SK-N-SH treated with all-trans-retinoic acid at 6 μM for 48 hours (cell line): ENCODE measurements around the gene ADAMTSL3.

Source experiments
- ATAC-seq: fragments of 200-7000 bp; cut with Tn5 transposase; 3 replicates; pipeline ENCODE4 v1.9.1; 2020; ENCODE audit warnings: mild to moderate bottlenecking, moderate library complexity
- BACH2 ChIP-seq: fragments of 250-450 bp; sonication (Bioruptor Pico); IDR thresholded peaks from 2 replicates; pipeline ENCODE4 v1.9.0; 2021; ENCODE audit warnings: mild to moderate bottlenecking, borderline replicate concordance
- CSDC2 ChIP-seq: fragments of 250-450 bp; sonication (Bioruptor Pico); IDR thresholded peaks from 2 replicates; pipeline ENCODE4 v1.5.0; 2020; ENCODE audit warnings: mild to moderate bottlenecking, moderate library complexity
- ESRRG ChIP-seq: fragments of 250-450 bp; sonication (Bioruptor Pico); IDR thresholded peaks from 2 replicates; pipeline ENCODE4 v1.6.1; 2021; ENCODE audit warnings: mild to moderate bottlenecking
- GLIS3 ChIP-seq: fragments of 250-450 bp; sonication (Bioruptor Pico); IDR thresholded peaks from 2 replicates; pipeline ENCODE4 v1.5.0; 2020; ENCODE audit warnings: mild to moderate bottlenecking, moderate library complexity
- ISL1 ChIP-seq: fragments of 250-450 bp; sonication (Bioruptor Pico); IDR thresholded peaks from 2 replicates; pipeline ENCODE4 v2.1.2; 2022; ENCODE audit warnings: mild to moderate bottlenecking, moderate library complexity
- OSR1 ChIP-seq: fragments of 250-450 bp; sonication (Bioruptor Pico); IDR thresholded peaks from 2 replicates; pipeline ENCODE4 v1.8.0; 2022; ENCODE audit warnings: moderate library complexity, mild to moderate bottlenecking, inconsistent platforms
- PPARA ChIP-seq: fragments of 250-450 bp; sonication (Bioruptor Pico); IDR thresholded peaks from 2 replicates; pipeline ENCODE4 v1.5.0; 2020; ENCODE audit warnings: mild to moderate bottlenecking, borderline replicate concordance
- RARB ChIP-seq: fragments of 250-450 bp; sonication (Bioruptor Pico); IDR thresholded peaks from 2 replicates; pipeline ENCODE4 v1.8.0; 2021; ENCODE audit warnings: mild to moderate bottlenecking, moderate library complexity
- SNAI2 ChIP-seq: fragments of 250-450 bp; sonication (Bioruptor Pico); IDR thresholded peaks from 2 replicates; pipeline ENCODE4 v1.5.0; 2020; ENCODE audit warnings: mild to moderate bottlenecking, moderate library complexity
- TCF4 ChIP-seq: fragments of 250-450 bp; sonication (Bioruptor Pico); IDR thresholded peaks from 2 replicates; pipeline ENCODE4 v1.8.0; 2021; ENCODE audit warnings: mild to moderate bottlenecking, moderate library complexity, borderline replicate concordance
- TOX ChIP-seq: fragments of 250-450 bp; sonication (Bioruptor Pico); IDR thresholded peaks from 2 replicates; pipeline ENCODE4 v1.8.0; 2021; ENCODE audit warnings: mild to moderate bottlenecking, moderate library complexity, borderline replicate concordance
- ZC3H10 ChIP-seq: fragments of 250-450 bp; sonication (Bioruptor Pico); IDR thresholded peaks from 2 replicates; pipeline ENCODE4 v1.5.1; 2021; ENCODE audit warnings: mild to moderate bottlenecking, moderate library complexity
- ZFP3 ChIP-seq: fragments of 250-450 bp; sonication (Bioruptor Pico); IDR thresholded peaks from 2 replicates; pipeline ENCODE4 v1.5.0; 2020; ENCODE audit warnings: mild to moderate bottlenecking, moderate library complexity
- ZFP30 ChIP-seq: fragments of 450-650 bp; formaldehyde crosslinking; IDR thresholded peaks from 2 replicates; pipeline ENCODE4 v1.5.0; 2022; ENCODE audit warnings: mild to moderate bottlenecking, moderate library complexity
- ZNF565 ChIP-seq: fragments of 450-650 bp; formaldehyde crosslinking; conservative IDR thresholded peaks from 2 replicates; pipeline ENCODE4 v1.5.0; 2020; ENCODE audit warnings: low read depth, mild to moderate bottlenecking, moderate library complexity
- ZNF70 ChIP-seq: fragments of 450-650 bp; formaldehyde crosslinking; IDR thresholded peaks from 2 replicates; pipeline ENCODE4 v1.5.0; 2020; ENCODE audit warnings: mild to moderate bottlenecking, moderate library complexity
- ZNF8 ChIP-seq: fragments of 450-650 bp; formaldehyde crosslinking; IDR thresholded peaks from 2 replicates; pipeline ENCODE4 v1.5.0; 2020; ENCODE audit warnings: mild to moderate bottlenecking, moderate library complexity
- TF ChIP-seq, protein P1 (sequence below): fragments of 250-450 bp; sonication (Bioruptor Pico); IDR thresholded peaks from 2 replicates; pipeline ENCODE4 v1.8.0; 2021; ENCODE audit warnings: low read depth, mild to moderate bottlenecking, moderate library complexity, borderline replicate concordance
- TF ChIP-seq, protein P2 (sequence below): fragments of 250-450 bp; sonication (Bioruptor Pico); IDR thresholded peaks from 2 replicates; pipeline ENCODE4 v1.5.0; 2020; ENCODE audit warnings: mild to moderate bottlenecking, moderate library complexity
- TF ChIP-seq, protein P3 (sequence below): fragments of 250-450 bp; sonication (Bioruptor Pico); IDR thresholded peaks from 2 replicates; pipeline ENCODE4 v1.5.1; 2021; ENCODE audit warnings: mild to moderate bottlenecking, moderate library complexity
- TF ChIP-seq, protein P4 (sequence below): fragments of 250-450 bp; sonication (Bioruptor Pico); IDR thresholded peaks from 2 replicates; pipeline ENCODE4 v1.8.0; 2020; ENCODE audit warnings: mild to moderate bottlenecking, moderate library complexity, borderline replicate concordance

The ADAMTSL3 gene

DNA sequence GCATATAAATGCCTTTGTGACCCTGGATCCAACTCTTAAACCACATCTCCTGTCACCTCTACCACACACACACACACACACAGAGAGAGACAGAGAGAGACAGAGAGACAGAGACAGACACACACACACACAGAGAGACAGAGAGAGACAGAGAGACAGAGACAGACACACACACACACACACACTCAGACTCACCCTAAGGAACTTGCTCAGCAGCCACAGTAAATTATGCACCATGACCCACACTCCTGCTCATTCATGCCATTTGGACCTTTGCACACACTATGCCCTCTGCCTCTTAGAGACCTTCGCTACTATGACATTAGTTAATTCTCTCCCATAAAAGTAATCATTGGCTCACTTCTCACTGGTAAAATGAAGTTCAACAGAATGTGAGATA is 275.7 kb downstream of the ADAMTSL3 start:
- no peak for TF ChIP-seq RARB (CRISPR knock-in tag)
- TF ChIP-seq ZFP3 (CRISPR knock-in tag): no peak
- no peak for TF ChIP-seq OSR1 (CRISPR knock-in tag)
- TF ChIP-seq BACH2 (CRISPR knock-in tag): no peak
- ATAC-seq: no peak

GRCh38 chr15:83930392-83931212 is 276.7 kb downstream of the ADAMTSL3 start:
- no peak for ATAC-seq
- TF ChIP-seq OSR1 (CRISPR knock-in tag) (no peak), ZNF70 (CRISPR knock-in tag) (no peak), ZC3H10 (CRISPR knock-in tag) (no peak), ZNF8 (CRISPR knock-in tag) (no peak), ZNF565 (CRISPR knock-in tag) (no peak), ZFP3 (CRISPR knock-in tag) (no peak), SNAI2 (CRISPR knock-in tag) (no peak)

DNA sequence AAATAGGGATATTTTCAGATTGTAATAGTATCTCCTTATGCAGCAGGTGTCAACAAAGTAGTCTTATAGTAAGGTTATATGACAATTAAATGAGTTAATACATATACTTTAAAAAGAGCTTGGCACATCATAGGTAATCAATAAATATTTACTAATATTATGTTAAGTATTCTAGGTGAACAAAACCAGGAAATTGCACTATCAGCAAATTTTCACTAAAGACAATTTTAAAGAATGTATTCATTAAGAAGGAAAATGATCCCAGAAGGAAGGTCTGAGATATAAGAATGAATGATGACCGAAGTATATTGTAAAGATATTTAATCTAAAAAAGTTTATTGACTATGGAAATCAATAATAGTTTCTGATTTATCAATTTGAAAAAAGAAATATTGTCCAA is 281.9 kb downstream of the ADAMTSL3 start:
- TF ChIP-seq ZFP30 (CRISPR knock-in tag): no peak
- TF ChIP-seq ISL1: no peak
- no peak for TF ChIP-seq TCF4 (CRISPR knock-in tag)
- no peak for TF ChIP-seq CSDC2 (CRISPR knock-in tag)
- TF ChIP-seq ZC3H10 (CRISPR knock-in tag): no peak
- no peak for TF ChIP-seq BACH2 (CRISPR knock-in tag)
- TF ChIP-seq, protein P1, sequence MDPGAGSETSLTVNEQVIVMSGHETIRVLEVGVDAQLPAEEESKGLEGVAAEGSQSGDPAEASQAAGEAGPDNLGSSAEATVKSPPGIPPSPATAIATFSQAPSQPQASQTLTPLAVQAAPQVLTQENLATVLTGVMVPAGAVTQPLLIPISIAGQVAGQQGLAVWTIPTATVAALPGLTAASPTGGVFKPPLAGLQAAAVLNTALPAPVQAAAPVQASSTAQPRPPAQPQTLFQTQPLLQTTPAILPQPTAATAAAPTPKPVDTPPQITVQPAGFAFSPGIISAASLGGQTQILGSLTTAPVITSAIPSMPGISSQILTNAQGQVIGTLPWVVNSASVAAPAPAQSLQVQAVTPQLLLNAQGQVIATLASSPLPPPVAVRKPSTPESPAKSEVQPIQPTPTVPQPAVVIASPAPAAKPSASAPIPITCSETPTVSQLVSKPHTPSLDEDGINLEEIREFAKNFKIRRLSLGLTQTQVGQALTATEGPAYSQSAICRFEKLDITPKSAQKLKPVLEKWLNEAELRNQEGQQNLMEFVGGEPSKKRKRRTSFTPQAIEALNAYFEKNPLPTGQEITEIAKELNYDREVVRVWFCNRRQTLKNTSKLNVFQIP (CRISPR knock-in tag): no peak
- TF ChIP-seq PPARA: no peak
- TF ChIP-seq ZFP3 (CRISPR knock-in tag): no peak
- TF ChIP-seq ZNF70 (CRISPR knock-in tag): no peak
- no peak for TF ChIP-seq GLIS3 (CRISPR knock-in tag)
- TF ChIP-seq SNAI2 (CRISPR knock-in tag): no peak
- TF ChIP-seq RARB (CRISPR knock-in tag): no peak
- TF ChIP-seq TOX (CRISPR knock-in tag): no peak
- TF ChIP-seq OSR1 (CRISPR knock-in tag): no peak
- TF ChIP-seq, protein P2, sequence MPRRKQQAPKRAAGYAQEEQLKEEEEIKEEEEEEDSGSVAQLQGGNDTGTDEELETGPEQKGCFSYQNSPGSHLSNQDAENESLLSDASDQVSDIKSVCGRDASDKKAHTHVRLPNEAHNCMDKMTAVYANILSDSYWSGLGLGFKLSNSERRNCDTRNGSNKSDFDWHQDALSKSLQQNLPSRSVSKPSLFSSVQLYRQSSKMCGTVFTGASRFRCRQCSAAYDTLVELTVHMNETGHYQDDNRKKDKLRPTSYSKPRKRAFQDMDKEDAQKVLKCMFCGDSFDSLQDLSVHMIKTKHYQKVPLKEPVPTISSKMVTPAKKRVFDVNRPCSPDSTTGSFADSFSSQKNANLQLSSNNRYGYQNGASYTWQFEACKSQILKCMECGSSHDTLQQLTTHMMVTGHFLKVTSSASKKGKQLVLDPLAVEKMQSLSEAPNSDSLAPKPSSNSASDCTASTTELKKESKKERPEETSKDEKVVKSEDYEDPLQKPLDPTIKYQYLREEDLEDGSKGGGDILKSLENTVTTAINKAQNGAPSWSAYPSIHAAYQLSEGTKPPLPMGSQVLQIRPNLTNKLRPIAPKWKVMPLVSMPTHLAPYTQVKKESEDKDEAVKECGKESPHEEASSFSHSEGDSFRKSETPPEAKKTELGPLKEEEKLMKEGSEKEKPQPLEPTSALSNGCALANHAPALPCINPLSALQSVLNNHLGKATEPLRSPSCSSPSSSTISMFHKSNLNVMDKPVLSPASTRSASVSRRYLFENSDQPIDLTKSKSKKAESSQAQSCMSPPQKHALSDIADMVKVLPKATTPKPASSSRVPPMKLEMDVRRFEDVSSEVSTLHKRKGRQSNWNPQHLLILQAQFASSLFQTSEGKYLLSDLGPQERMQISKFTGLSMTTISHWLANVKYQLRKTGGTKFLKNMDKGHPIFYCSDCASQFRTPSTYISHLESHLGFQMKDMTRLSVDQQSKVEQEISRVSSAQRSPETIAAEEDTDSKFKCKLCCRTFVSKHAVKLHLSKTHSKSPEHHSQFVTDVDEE (CRISPR knock-in tag): no peak
- TF ChIP-seq, protein P3, sequence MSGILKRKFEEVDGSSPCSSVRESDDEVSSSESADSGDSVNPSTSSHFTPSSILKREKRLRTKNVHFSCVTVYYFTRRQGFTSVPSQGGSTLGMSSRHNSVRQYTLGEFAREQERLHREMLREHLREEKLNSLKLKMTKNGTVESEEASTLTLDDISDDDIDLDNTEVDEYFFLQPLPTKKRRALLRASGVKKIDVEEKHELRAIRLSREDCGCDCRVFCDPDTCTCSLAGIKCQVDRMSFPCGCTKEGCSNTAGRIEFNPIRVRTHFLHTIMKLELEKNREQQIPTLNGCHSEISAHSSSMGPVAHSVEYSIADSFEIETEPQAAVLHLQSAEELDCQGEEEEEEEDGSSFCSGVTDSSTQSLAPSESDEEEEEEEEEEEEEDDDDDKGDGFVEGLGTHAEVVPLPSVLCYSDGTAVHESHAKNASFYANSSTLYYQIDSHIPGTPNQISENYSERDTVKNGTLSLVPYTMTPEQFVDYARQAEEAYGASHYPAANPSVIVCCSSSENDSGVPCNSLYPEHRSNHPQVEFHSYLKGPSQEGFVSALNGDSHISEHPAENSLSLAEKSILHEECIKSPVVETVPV (CRISPR knock-in tag): no peak
- TF ChIP-seq, protein P4, sequence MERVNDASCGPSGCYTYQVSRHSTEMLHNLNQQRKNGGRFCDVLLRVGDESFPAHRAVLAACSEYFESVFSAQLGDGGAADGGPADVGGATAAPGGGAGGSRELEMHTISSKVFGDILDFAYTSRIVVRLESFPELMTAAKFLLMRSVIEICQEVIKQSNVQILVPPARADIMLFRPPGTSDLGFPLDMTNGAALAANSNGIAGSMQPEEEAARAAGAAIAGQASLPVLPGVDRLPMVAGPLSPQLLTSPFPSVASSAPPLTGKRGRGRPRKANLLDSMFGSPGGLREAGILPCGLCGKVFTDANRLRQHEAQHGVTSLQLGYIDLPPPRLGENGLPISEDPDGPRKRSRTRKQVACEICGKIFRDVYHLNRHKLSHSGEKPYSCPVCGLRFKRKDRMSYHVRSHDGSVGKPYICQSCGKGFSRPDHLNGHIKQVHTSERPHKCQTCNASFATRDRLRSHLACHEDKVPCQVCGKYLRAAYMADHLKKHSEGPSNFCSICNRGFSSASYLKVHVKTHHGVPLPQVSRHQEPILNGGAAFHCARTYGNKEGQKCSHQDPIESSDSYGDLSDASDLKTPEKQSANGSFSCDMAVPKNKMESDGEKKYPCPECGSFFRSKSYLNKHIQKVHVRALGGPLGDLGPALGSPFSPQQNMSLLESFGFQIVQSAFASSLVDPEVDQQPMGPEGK (CRISPR knock-in tag): no peak
- no peak for TF ChIP-seq ESRRG (CRISPR knock-in tag)
- ATAC-seq: no peak

DNA sequence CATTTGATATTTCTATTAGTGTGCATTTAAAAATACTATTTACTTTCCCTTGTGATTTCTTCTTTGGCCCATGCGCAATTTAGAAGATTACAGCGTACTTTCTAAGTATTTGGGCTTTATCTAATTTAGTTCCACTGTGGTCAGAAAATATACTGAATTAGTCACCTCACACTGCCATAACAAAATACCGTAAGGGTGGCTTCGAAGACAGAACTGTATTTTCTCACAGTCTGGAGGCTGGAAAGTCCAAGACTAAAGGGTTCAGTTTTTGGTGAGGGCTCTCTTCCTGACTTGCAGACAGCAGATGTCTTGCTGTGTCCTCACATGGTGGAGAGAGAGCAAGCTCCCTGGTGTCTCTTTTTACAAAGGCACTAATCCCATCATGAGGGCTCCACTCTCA is 286.2 kb downstream of the ADAMTSL3 start:
- TF ChIP-seq, protein P4 (CRISPR knock-in tag): no peak
- TF ChIP-seq BACH2 (CRISPR knock-in tag): no peak
- ATAC-seq: no peak
